Nucleus accumbens (tissue), 56 donors: ENCODE results near the gene SURF4.

ENCODE experiments used
- DNase-seq, 56 donors: peaks; one replicate each; lab custom pipeline; 2025; lab: John Stamatoyannopoulos, UW

Gene SURF4

DNA sequence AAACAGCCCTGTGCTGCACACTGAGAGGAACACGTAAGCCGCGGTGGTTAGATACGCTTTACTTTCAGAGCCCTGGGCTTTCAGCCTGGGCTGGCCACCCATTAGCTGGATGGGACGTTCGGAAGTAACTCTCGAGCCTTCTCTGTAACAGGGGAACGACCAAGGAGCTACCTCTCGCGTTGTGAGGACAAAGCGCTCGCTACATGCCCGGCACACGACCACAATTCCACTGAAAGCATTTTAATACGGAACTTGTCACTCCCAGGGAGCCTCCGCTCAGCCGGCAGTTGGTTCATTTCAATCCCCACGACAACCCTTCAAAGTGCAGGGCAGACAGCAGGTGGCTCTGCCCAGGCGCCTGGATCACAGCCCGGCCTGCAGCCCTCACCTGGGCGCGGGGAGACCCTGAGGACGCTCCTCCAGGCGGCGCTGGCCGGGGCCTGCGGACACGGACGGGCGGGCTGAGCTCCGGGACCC lies 19.9 kb downstream of the SURF4 start:
- DNase-seq: peak in 1 of 56 donors; percentile 69

DNA sequence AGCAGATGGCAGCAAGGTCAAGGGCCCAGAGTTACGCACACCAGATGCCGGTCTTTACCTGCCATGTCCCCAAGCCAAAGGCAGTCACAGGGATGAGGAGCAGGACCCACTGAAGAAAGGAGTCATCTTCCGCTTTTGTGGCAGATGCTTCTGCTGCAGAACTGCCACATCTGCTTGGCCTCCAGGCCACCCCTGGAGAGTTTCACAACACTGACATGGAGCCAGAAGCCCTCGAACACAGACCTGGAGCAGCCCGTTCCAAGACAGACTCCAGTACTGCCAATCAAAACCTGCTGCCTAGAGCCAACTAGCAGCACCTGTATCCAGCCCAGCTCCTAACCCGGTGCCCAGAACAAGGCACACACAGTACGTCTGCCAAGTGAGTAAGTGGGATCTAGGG lies 21.1 kb downstream of the SURF4 start:
- no peak for DNase-seq

DNA sequence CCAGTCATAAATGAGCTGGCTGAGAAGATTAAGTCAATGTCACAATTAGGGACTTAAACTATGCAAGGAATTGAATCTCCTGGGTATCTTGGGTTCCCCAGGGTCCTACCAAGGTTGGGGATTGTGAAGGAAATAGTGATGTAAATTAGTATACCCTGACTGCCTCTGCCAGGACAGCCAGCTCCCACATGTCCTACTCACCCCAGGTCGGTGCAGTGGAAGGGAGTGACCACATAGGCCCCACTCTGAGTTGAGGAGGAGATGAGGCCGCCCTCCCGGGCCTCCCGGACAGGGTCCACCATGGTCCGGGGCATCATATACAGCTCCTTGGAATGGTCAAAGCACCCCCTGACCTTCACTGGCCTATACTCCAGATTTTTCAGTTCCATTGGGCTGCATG lies 22.3 kb downstream of the SURF4 start:
- no peak for DNase-seq

- DNase-seq: no peak
Measured at GRCh38 chr9:133352635-133353340, 23.1 kb downstream of the SURF4 start.

- DNase-seq: peak in 2 of 56 donors; percentile 7 to 37
Measured at GRCh38 chr9:133351908-133352634, 23.8 kb downstream of the SURF4 start.

- no peak for DNase-seq
Measured at GRCh38 chr9:133351526-133351907, 24.3 kb downstream of the SURF4 start.

GRCh38 chr9:133349965-133350616 lies 25.8 kb downstream of the SURF4 start:
- DNase-seq: no peak

- peak in 1 of 56 donors; percentile 36 for DNase-seq
Measured at GRCh38 chr9:133348718-133349573, 26.9 kb downstream of the SURF4 start.

DNA sequence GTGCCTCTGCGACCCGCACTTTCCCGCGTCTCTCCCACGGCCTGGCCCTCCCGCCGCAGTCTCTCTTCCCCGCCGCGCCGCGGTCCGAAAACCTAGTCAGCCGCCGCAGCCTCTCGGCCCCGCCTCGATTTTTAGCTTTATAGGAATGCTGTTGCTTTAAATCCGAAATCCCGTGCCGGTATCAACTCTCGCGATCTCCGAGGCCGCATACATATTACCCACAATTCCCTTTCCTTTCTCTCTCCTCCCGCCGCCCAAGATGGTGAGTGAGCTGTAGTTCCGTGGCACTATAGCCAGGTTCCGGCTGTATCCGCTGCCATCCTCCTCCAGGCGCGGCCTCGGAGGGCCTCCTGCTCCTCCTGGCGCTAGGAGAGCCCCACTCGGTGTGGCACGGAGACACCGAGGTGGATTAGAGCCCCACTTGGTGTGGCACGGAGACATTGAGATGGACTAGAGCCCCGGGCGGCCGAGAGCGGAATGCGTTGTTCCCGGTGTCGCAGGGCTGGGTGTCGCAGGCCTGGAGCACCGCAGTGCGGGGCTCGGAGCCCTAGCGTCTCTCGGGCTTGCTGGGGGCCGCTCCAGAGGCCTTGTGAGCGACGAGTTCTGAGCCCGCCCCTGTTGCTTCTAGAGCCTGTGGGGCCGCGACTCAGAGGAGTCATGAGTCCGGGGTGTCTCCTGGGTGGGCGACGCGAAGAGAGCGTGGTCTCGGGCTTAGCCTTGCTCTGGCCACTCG lies 27.7 kb downstream of the SURF4 start, which contains the start of the genes MED22 and RPL7A:
Gene MED22, minus strand, starts transcription at position 147 of the 733 bp plus-strand sequence. CDS start 1,469 bp downstream, outside the sequence.
Gene RPL7A, plus strand, starts transcription at position 234 of the 733 bp plus-strand sequence. Its CDS starts 26 bp downstream, at position 260.
- DNase-seq: peak in 55 of 56 donors; percentile 43 to 94 (median 82)

DNA sequence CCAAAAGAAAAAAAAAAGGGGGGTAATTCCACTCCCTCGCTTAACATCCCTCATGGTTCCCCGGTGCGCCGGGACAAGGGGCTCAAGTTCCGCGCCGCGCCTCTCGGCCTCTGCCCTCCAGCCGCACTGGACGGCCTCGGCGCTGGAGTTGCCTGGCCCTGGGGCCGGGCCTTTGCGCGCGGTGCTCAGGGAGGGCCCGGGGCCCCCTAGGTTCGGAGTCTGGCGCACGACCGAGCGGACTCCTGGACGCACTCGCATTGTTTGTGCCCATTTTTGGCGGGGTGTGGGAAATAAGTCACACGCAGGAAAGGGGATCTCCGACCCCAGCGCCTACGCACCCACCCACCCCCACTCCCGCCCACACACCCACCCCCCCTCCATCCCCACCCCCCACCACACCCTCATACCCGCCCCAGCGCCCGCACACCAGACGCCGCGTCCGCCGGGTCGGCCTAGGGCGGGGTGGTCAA lies 28.3 kb downstream of the SURF4 start:
- peak in 5 of 56 donors; percentile 47 to 63 (median 55) for DNase-seq

GRCh38 chr9:133346021-133346785 lies 29.7 kb downstream of the SURF4 start:
- DNase-seq: no peak

DNA sequence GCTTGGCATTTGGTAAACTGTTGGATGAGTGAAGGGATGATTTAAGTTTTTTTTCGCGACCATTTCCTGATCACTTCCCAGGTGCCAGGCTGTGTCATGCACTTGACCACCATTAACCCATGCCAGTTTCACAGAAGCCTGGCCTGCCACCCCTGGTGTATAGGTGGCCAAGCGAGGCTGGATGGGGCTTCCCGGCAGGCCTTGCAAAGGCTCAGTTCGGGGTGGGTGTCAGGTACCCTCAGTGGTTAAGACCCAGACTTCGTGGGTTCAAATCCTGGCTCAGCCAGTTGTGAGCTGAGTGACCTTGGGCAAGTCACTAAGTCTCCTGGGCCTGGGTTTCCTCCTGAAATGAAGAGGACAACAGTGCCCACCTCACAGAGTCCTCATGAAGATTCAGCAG lies 30.3 kb downstream of the SURF4 start:
- DNase-seq: no peak

- DNase-seq: no peak
Measured at GRCh38 chr9:133344979-133345378, 30.9 kb downstream of the SURF4 start.

DNA sequence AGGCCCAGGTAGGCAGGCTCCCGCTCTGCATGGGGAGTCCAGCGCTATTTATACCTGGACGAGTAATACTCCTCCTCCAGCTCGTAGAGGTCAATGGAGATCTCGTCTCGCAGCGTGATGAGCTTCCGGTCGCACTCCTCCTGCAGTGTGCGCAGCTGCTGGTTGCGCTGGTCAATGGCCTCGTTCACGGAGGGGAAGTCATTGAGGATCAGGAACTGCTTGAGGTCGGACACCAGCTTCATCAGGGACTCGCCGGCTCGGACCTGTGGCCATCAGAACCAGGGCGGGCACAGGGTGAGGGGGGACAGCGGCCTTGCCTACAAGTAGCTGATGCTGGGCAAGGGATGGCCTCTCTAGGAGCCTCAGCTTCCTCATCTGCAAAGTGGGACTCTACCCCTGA lies 31.8 kb downstream of the SURF4 start:
- no peak for DNase-seq

DNA sequence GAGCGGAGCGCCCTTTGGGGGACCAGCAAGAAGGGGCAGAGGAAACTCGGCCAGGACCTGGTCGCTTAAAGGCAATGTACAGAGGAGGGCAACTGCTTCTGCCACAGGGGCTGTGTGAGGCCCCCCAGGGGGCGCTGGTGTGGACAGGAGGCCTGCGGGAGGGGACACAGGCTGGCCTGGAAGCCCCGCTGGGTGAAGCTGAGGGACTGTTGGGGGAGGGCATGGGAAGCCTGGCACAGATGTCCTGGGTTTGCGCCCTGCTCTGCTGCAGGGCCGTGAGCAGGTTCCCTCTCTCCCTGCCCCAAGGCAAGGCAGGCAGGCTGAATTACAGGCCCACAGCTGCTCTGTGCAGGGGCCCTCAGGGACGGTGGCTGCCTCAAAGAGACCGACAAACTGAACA lies 33.3 kb downstream of the SURF4 start:
- DNase-seq: no peak

DNA sequence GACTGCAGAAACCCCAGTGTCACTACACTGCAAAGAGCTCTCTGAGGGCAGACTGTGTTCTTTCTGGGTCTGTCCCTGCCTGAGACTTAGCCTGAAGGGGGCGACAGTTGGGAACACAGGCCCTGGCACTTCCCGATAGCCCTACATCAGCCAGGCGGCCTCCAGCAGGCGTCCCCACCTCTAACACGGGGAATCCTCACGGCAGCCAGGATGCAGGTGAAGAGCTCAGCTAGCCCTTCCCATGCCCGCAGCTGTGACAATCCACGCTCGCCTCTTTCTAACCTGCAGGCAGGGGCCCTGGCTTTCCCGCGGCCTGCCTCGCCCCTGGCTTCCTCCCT lies 33.8 kb downstream of the SURF4 start:
- DNase-seq: no peak

DNA sequence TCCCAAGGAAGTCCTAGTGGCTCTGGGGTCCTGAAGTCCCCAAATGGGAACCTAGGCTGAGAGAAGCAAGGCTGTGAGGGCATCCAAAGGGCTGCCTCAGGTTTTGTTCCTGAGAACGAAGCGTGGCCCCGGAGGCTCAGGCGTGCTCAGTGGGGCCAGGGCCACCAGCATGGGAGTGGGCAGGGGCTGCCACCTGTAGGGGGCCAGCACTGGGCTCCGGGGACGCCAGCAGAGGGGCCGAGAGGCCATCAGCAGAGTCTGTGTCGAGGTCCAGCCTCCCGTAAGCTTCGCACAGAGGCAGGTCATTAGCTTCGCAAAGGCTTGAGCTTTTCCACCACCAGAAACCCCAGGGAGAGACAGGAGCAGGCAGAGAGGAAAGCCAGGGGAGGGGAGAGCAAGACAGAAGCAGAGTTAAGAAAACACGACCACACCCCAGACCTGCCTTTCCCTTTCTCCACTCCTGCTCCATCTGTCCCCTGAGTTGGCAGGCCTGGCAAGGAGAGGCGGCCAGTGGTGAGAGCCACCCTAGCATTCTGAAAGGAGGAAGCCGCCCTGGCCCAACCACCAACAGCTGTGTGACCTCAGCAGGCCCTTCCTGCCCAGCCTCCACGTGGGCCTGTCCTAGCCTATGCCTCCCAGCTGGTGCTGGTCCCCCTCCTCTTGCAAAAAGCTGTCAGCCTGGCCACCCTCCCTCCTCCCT lies 34.3 kb downstream of the SURF4 start:
- peak in 11 of 56 donors; percentile 4 to 50 (median 23) for DNase-seq

DNA sequence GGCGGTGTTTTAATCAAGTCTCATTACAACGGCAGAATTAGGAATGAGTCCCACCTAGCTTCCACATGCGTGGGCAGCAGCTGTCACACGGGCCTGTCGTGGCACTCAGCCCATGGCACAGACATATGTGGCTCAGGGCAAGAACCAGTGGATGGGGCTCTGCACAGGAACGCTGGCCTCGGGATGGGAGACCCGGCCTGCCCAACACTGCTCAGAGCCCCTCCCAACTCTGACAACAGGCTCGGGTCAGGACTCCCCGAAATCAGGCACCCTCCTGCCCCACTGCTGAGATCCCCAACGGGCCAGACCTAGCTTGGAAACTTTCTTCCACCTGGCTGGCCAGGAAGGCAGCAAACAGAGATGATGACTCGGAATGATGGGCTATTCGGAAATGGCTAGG lies 34.9 kb downstream of the SURF4 start:
- DNase-seq: no peak
